Activated naive CD8-positive, alpha-beta T cell treated with anti-CD3 and anti-CD28 coated beads for 36 hours (primary cell): ENCODE data around the gene TIMM21. TPM values are rescaled to one million over a fixed set of nuclear protein-coding genes. Genes with fewer than 3 reads are reported as not detected.

Source experiments
- DNase-seq: peaks from one replicate; pipeline ENCODE4 v3.0.0; 2021
- H3K27ac Mint-ChIP-seq: one replicate; pipeline ENCODE4 v1.8.0; 2022; ENCODE audit warnings: mild to moderate bottlenecking, moderate library complexity, mixed read lengths
- H3K27me3 Mint-ChIP-seq: one replicate; pipeline ENCODE4 v1.8.0; 2022; ENCODE audit warnings: mild to moderate bottlenecking, mixed read lengths
- H3K36me3 Mint-ChIP-seq: one replicate; pipeline ENCODE4 v1.8.0; 2021; ENCODE audit warnings: mild to moderate bottlenecking, mixed read lengths
- H3K4me1 Mint-ChIP-seq: one replicate; pipeline ENCODE4 v1.8.0; 2021; ENCODE audit warnings: mixed read lengths
- H3K4me3 Mint-ChIP-seq: one replicate; pipeline ENCODE4 v1.8.0; 2022; ENCODE audit warnings: mild to moderate bottlenecking, moderate library complexity, mixed read lengths
- H3K9me3 Mint-ChIP-seq: one replicate; pipeline ENCODE4 v1.8.0; 2022; ENCODE audit warnings: mixed read lengths
- total RNA-seq, 2 experiments: library from RNA; stranded (reverse); gene quantifications; one replicate each; pipeline ENCODE4 v1.2.3, GENCODE V29; 2021

Gene TIMM21
- total RNA-seq, 2 experiments from 2014 or later: 78.1 to 79.0 TPM

DNA sequence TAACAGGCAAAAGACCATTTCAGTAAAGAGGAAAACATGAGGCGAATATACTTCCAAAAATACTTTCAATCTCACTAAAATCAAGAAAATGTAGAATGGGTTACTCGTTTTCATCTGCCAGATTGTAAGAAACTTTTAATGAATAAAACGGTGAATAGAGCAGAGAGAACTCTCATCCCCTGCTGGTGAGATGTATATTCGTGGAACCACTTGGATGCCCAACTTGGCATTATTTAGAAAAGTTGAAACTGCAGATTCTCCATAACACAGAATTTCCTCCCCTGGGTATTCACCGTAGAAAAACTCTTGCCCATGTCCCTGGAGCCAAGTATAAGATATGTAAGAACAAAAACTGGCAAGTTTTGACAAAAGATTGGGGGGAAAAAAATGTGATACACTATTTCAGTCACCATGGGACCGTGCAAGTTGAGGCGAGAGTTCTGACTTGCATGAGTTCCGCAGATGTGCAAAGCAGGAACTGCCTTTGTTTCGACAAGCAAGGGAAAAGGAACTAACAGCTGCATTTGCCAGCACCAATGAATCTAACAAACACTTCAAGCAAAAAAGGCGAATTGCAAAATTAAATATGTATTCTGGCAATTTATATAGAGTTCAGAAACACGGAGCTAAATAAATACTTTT lies 14.8 kb downstream of the TIMM21 start:
- no peak for DNase-seq
- Mint-ChIP-seq H3K9me3 (no peaks in the 10 kb centered on the region), H3K36me3 (peaks cover 16% of the 10 kb centered on the region), H3K4me1 (peaks cover 1% of the 10 kb centered on the region), H3K27ac (no peak overlapping the region), H3K4me3 (no peak overlapping the region), H3K27me3 (no peaks in the 10 kb centered on the region)

DNA sequence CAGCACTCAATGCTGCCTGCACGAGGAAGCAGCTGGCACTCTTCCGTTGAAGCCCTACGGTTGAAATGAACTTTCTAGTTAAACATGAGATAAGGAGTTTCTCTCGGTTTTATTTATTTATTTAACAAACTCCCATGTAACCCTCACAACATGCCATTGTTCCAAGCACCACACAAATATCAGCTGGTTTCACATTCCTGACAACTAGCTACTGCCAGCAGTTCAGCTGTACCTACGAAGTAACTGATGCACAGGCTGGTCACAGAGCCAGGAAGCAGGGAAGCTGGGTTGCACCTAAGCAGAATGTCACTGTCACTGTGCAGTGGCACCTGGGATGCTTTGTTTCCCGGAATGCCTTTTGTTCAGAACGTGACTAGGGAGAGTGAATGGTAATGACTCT lies 18.1 kb downstream of the TIMM21 start:
- Mint-ChIP-seq H3K27ac (no peak overlapping the region), H3K4me3 (no peak overlapping the region)

DNA sequence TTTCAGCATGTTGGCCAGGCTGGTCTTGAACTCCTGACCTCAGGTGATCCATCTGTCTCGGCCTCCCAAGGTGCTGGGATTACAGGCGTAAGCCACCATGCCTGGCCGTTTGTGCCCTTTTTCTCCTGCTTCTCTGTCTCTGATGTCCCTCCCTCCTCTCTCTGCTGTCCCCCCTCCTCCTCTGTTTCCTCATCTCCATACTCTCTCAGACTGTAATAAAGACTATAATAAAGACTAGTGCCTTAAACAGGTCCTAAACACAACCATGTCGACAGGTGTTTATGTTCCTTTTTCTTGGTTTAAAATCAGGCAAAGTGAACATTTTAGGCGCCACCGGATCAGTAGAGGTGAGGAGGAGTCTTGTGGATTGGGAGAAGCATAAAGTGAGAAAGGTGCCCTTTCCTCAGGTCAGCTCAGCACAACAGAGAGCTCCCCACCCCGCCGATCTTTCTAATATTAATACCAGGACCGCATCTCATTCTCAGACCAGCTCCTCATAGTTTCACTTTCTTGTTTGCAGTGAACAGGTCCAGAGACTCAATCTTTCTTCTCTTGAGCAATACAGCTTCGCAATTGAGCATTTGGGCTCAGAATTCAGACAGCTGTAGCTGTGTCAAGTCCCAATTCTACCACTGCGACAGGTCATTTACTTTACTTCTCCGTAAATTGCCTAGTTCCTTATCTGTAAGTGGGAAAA lies 23.7 kb downstream of the TIMM21 start:
- H3K4me1 Mint-ChIP-seq: peaks cover 5% of the 10 kb centered on the region
- H3K27me3 Mint-ChIP-seq: peaks cover 19% of the 10 kb centered on the region
- H3K27ac Mint-ChIP-seq: no peak overlapping the region
- H3K9me3 Mint-ChIP-seq: no peaks in the 10 kb centered on the region
- H3K4me3 Mint-ChIP-seq: peak overlapping the region; percentile 9
- H3K36me3 Mint-ChIP-seq: no peaks in the 10 kb centered on the region
- DNase-seq: no peak

More for the DNA sequence above, 18.1 kb downstream of the TIMM21 start:
- H3K4me1 Mint-ChIP-seq: peaks cover 1% of the 10 kb centered on the region
- no peaks in the 10 kb centered on the region for H3K9me3 Mint-ChIP-seq
- H3K27me3 Mint-ChIP-seq: no peaks in the 10 kb centered on the region
- peaks cover 3% of the 10 kb centered on the region for H3K36me3 Mint-ChIP-seq
- no peak for DNase-seq

DNA sequence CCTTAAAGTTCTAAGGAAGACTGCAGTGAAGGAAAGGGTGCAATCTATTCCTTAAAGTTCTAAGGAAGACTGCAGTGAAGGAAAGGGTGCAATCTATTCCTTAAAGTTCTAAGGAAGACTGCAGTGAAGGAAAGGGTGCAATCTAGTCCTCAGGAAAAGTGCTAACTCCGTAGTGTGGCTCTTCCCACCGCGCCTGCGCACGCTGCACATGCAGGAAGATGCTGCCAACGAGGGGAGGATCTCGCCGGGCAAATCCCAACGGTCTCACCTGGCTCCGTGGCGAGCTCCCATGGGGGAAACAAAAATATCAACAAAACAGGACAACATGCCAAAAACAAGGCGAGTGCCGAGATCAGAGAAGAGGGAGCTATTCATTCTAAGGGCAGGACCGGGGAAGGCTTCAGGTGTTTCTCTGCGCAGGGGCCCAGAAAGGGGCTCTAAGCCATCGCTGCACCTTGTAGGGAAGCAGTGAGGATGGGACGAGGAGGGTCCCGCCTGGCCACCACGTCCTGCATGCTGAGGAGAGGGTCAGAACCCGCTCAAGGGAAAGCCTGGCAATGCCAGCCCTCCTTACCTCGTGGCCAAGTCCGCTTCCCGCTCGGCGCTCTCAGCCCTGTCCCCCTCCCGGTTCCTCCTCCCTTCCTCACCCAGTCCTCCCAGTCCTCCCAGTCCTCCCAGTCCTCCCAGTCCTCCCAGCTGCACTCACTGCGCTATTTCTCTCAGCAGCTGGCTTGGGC lies 24.5 kb downstream of the TIMM21 start:
- no peaks in the 10 kb centered on the region for H3K36me3 Mint-ChIP-seq
- DNase-seq: no peak
- no peak overlapping the region for H3K4me3 Mint-ChIP-seq
- H3K27ac Mint-ChIP-seq: no peak overlapping the region
- H3K27me3 Mint-ChIP-seq: peaks cover 20% of the 10 kb centered on the region
- H3K4me1 Mint-ChIP-seq: peaks cover 5% of the 10 kb centered on the region
- H3K9me3 Mint-ChIP-seq: no peaks in the 10 kb centered on the region

DNA sequence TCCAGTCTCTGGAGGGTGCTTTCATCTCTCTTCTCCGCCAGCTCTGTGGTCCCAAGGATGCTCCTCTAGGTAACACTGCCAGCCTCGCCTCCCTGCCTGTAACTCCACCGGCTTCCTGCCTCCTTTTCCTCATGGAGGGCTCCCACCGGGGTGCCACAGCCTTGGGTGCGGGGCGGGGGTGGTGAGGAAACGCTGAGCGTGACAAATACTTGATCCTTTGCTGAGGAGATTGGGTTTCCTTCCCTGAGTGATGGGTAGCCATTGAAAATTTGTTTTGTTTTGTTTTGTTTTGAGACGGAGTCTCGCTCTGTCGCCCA lies 25.1 kb downstream of the TIMM21 start:
- no peaks in the 10 kb centered on the region for H3K9me3 Mint-ChIP-seq
- H3K27ac Mint-ChIP-seq: no peak overlapping the region
- H3K4me1 Mint-ChIP-seq: peaks cover 5% of the 10 kb centered on the region
- DNase-seq: no peak
- H3K27me3 Mint-ChIP-seq: peaks cover 20% of the 10 kb centered on the region
- no peak overlapping the region for H3K4me3 Mint-ChIP-seq
- H3K36me3 Mint-ChIP-seq: no peaks in the 10 kb centered on the region

DNA sequence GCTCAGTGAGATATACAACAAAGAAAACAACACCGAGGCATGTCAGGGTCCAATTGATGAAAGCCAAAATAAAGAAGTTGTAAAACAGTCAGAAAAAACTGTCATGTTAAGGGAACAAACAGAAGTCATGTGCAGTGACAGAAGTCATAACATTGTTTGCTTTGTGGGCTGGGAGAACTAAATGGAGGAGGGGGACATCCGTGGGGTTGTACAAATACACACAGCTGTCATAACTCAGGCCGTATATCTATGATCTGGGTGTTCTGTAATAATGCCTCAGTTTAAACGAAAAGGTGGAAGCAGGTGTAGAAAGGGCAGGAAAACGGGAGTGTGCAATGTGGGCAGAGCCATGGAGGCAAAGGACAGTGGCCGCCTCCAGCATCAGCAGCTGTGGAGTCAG lies 27.3 kb downstream of the TIMM21 start:
- H3K36me3 Mint-ChIP-seq: no peaks in the 10 kb centered on the region
- no peak overlapping the region for H3K4me3 Mint-ChIP-seq
- H3K4me1 Mint-ChIP-seq: peaks cover 5% of the 10 kb centered on the region
- no peak overlapping the region for H3K27ac Mint-ChIP-seq
- DNase-seq: no peak
- peaks cover 20% of the 10 kb centered on the region for H3K27me3 Mint-ChIP-seq
- no peaks in the 10 kb centered on the region for H3K9me3 Mint-ChIP-seq

DNA sequence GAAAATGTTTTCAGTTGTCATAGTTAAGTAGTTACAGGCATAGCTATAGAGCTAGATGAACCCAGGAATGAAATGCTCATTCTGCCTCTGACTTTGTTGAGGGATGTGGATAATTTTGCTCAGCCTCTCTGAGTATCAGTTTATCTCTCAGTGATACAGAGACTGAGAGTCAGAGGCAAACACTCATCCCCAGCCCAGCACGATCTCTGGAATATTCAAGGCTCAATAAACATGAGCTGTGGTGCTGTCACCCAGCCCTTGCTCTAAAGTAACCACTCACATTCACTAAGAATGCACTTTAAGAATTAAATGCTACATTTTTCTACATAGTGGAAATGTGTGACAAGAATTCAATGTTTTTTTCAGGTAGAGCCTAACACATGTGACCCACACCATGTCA lies 30.6 kb downstream of the TIMM21 start:
- Mint-ChIP-seq H3K27me3 (peaks cover 12% of the 10 kb centered on the region), H3K36me3 (no peaks in the 10 kb centered on the region), H3K27ac (no peak overlapping the region), H3K4me1 (no peaks in the 10 kb centered on the region), H3K4me3 (no peak overlapping the region), H3K9me3 (no peaks in the 10 kb centered on the region)
- DNase-seq: no peak

DNA sequence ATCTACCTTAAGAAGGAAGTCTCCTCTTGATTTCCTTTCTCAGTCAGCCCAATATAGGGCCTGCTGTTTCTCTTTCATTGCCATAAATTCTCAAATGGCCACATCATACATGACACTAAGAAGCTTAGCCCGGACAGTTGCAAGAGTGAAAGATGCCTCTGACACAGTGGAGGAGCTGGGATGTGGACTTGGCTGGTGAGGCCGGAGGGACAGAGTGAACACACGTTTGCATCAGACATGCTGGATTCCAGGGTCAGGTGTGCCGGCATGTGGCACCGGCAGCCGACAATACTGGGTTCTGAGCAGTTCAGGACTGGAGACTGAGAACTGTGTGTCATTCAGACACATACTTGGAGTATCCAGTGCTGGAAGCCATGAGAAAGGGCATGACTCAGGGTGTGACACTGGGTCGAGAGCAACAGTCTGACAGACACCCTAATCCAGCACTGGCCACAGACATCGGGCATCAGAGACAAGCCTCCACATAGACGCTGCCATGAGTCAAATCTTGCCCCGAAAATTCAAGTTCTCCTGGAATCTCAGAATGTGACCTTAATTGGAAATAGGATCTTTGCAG lies 31.4 kb downstream of the TIMM21 start:
- peaks cover 12% of the 10 kb centered on the region for H3K27me3 Mint-ChIP-seq
- H3K4me3 Mint-ChIP-seq: no peak overlapping the region
- no peaks in the 10 kb centered on the region for H3K9me3 Mint-ChIP-seq
- DNase-seq: no peak
- no peaks in the 10 kb centered on the region for H3K4me1 Mint-ChIP-seq
- no peak overlapping the region for H3K27ac Mint-ChIP-seq
- no peaks in the 10 kb centered on the region for H3K36me3 Mint-ChIP-seq

DNA sequence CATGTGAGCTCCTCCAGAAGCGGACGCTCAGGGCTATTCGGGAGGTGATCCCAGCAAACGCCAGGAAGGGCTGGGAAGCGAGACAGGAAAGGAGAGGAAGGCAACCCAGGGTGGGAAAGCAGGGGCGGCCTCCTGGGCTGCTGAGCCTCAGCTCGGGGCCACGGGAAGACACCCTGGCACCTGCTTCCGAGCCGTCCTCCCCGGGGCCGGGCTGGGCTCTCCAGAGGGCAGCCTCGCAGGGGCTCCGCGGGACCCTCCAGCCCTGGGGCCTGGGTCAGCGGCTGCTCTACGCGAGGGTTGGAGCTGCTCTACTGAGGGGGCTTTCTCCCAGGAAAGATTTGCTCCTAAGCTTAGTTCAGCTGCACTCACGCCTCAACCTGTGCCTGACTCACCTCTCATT lies 34.0 kb downstream of the TIMM21 start:
- Mint-ChIP-seq H3K36me3 (no peaks in the 10 kb centered on the region), H3K27me3 (peaks cover 7% of the 10 kb centered on the region), H3K4me3 (no peak overlapping the region), H3K4me1 (no peaks in the 10 kb centered on the region), H3K9me3 (no peaks in the 10 kb centered on the region), H3K27ac (no peak overlapping the region)
- no peak for DNase-seq

DNA sequence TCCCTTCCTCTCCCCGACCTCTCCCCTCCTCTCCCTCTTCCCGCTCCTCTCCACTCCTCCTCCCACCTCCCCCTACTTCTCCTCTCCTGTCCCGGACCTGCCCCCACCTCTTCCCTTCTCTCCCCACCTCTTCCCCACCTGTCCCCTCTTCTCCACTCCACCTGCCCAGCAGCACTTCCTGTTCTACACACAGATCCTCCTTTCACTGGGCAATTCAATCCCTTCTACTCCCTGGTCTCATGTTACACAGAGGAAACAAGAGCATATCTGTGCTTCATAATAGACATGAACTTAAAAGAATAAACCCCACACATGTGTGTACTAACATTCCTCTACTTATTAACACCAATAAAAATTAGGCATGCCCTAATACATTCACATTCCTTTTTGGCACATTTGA lies 34.8 kb downstream of the TIMM21 start:
- Mint-ChIP-seq H3K36me3 (no peaks in the 10 kb centered on the region), H3K27ac (no peak overlapping the region), H3K4me3 (no peak overlapping the region), H3K27me3 (peaks cover 7% of the 10 kb centered on the region), H3K4me1 (no peaks in the 10 kb centered on the region), H3K9me3 (no peaks in the 10 kb centered on the region)
- no peak for DNase-seq

DNA sequence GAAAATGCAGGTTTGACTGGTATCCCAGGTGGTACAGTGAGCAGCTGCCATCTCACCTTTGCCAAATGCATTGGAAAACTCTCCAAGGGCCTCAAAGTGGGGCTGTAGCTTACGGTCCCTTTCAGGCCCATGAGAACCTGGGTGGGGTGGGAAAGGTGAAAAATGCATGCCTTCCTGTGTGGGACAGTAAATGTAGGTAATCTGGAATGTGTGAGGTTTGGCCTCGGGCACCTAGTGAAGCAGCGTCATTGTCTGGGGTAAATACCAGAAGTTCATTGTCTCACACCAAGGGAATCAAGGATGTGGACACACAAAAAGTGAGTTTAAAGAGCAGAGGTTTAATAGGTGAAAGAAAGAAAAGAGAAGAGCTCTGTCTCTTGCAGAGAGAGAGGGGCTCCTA lies 36.6 kb downstream of the TIMM21 start:
- Mint-ChIP-seq H3K9me3 (no peaks in the 10 kb centered on the region), H3K27ac (no peak overlapping the region), H3K4me3 (no peak overlapping the region), H3K36me3 (no peaks in the 10 kb centered on the region), H3K4me1 (no peaks in the 10 kb centered on the region), H3K27me3 (peaks cover 7% of the 10 kb centered on the region)
- no peak for DNase-seq

DNA sequence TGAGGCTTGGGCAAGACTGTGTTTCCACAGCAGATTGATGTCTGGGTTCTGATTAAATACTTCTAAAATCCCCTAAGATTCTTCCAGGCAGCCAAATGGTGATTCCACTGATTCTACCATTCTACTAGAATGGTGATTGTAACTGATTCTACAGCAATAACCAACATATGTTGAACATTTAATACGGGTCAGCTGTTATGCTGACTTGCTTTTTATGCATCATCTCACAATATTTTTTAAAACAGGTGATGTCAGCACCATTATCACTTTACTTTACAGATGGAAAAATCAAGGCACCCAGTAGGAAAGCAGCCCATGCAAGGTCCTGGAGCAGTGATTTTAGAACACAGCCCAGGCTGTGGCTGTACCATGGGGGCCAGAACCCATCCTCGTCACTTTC lies 37.5 kb downstream of the TIMM21 start:
- no peaks in the 10 kb centered on the region for H3K4me1 Mint-ChIP-seq
- H3K4me3 Mint-ChIP-seq: no peak overlapping the region
- DNase-seq: no peak
- H3K9me3 Mint-ChIP-seq: no peaks in the 10 kb centered on the region
- no peak overlapping the region for H3K27ac Mint-ChIP-seq
- H3K27me3 Mint-ChIP-seq: peaks cover 7% of the 10 kb centered on the region
- no peaks in the 10 kb centered on the region for H3K36me3 Mint-ChIP-seq

DNA sequence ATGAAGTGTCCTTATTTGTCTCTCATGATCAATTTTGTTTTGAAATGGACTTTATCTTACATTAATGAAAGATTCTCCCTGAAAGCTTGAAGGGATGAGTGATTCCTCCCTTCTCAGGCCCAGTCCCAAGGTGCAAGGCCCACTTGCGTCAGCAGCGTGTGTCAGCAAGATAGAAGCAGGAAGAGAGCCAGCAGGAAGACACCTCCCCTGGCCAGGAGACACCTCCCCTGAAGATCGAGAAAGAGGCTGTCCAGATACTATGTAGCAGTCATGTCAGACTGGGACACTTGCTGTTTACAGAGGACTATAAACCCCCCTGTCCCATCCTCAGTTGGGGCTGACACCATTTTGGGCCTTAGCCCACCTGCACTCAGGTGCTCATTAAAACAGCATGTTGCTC lies 38.3 kb downstream of the TIMM21 start:
- DNase-seq: no peak
- peaks cover 7% of the 10 kb centered on the region for H3K27me3 Mint-ChIP-seq

DNA sequence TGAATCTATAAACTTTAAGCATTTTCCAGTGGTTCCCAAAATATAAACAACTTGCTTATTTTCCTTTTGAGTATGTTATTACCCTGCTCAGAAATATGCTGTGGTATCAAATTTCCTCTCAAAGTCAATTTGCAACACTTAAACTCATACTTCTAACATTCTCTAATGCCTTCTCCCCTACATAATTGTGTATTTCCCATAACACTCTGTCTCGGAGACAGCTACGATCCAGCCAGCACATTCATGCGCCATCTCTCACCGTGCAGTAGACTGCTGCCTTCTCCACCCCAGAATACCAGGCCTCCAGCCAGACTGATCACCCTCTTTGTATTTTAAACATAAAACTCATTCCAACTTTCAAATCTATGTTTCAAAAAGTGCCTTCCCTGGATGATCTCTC lies 41.8 kb downstream of the TIMM21 start:
- no peak for DNase-seq
- Mint-ChIP-seq H3K9me3 (no peaks in the 10 kb centered on the region), H3K27ac (no peak overlapping the region), H3K4me3 (no peak overlapping the region), H3K4me1 (no peaks in the 10 kb centered on the region), H3K36me3 (no peaks in the 10 kb centered on the region), H3K27me3 (peaks cover 4% of the 10 kb centered on the region)

More for the DNA sequence above, 38.3 kb downstream of the TIMM21 start:
- H3K36me3 Mint-ChIP-seq: no peaks in the 10 kb centered on the region
- no peak overlapping the region for H3K4me3 Mint-ChIP-seq
- H3K9me3 Mint-ChIP-seq: no peaks in the 10 kb centered on the region
- no peak overlapping the region for H3K27ac Mint-ChIP-seq
- H3K4me1 Mint-ChIP-seq: no peaks in the 10 kb centered on the region

DNA sequence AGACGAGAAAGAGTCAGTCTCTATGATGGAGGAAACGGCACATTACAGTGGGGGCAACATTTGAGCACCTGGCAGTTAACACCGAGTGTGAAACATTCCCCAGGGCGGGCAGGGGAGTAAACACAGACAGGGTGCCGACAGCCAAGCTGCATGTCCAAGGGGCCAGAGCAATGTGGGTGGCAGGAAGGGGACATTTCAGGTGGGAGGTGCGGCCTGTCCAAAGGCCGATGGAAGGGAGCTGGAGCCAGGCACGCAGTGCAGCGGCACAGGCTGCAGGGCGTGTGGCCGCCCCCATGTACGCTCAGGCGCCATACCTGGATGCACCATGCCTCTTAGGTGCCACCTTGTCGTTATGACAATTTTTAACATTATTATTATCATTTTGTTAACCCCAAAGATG lies 43.3 kb downstream of the TIMM21 start:
- H3K9me3 Mint-ChIP-seq: no peaks in the 10 kb centered on the region
- DNase-seq: no peak
- H3K27me3 Mint-ChIP-seq: peaks cover 4% of the 10 kb centered on the region
- no peak overlapping the region for H3K4me3 Mint-ChIP-seq
- H3K27ac Mint-ChIP-seq: no peak overlapping the region
- no peaks in the 10 kb centered on the region for H3K36me3 Mint-ChIP-seq
- H3K4me1 Mint-ChIP-seq: peaks cover 7% of the 10 kb centered on the region
